HG02870 (cell line): ENCODE results near the gene GCH1.
"Not testable (repeated sequence)": the region's sequence is repeated elsewhere in the genome, so short reads cannot be mapped to it uniquely, and the experiment has no call there.

Experiments
- ATAC-seq: cut with Tn5 transposase; IDR thresholded peaks from one replicate; pipeline ENCODE4 v1.9.1; 2021; ENCODE audit warnings: mild to moderate bottlenecking, moderate library complexity; ENCODE audit not compliant: unreplicated experiment

The GCH1 gene

GRCh38 chr14:54902521-54903420 lies at the start of gene GCH1:
Gene GCH1 (minus strand): TSS chr14:54902826. CDS start chr14:54902663, 163 bp downstream.
- peak; percentile 83 for ATAC-seq

GRCh38 chr14:54947230-54947629 lies 44.6 kb upstream of the GCH1 start:
- ATAC-seq = no peak

- ATAC-seq = no peak
These were observed 43.9 kb upstream of the GCH1 start for GRCh38 chr14:54946500-54946899.

- ATAC-seq = no peak
These were observed 42.2 kb upstream of the GCH1 start for GRCh38 chr14:54944737-54945391.

GRCh38 chr14:54942913-54943312 lies 40.3 kb upstream of the GCH1 start:
- ATAC-seq = no peak

- ATAC-seq = no peak
These were observed 34.2 kb upstream of the GCH1 start for GRCh38 chr14:54936816-54937215.

GRCh38 chr14:54935958-54936357 lies 33.3 kb upstream of the GCH1 start:
- no peak for ATAC-seq

- ATAC-seq = no peak
These were observed 32.5 kb upstream of the GCH1 start for GRCh38 chr14:54935100-54935499.

GRCh38 chr14:54933006-54933405 lies 30.4 kb upstream of the GCH1 start:
- no peak for ATAC-seq

- ATAC-seq = no peak
These were observed 29.1 kb upstream of the GCH1 start for GRCh38 chr14:54931598-54932340.

GRCh38 chr14:54931101-54931500 lies 28.5 kb upstream of the GCH1 start:
- no peak for ATAC-seq

- ATAC-seq = no peak
These were observed 26.9 kb upstream of the GCH1 start for GRCh38 chr14:54929556-54929955.

- no peak for ATAC-seq
These were observed 25.6 kb upstream of the GCH1 start for GRCh38 chr14:54928216-54928615.

GRCh38 chr14:54927551-54927950 lies 24.9 kb upstream of the GCH1 start:
- no peak for ATAC-seq

GRCh38 chr14:54926570-54926969 lies 23.9 kb upstream of the GCH1 start:
- not testable (repeated sequence) for ATAC-seq

GRCh38 chr14:54922598-54922997 lies 20.0 kb upstream of the GCH1 start:
- no peak for ATAC-seq

- no peak for ATAC-seq
These were observed 17.4 kb upstream of the GCH1 start for GRCh38 chr14:54920052-54920451.

GRCh38 chr14:54919330-54919729 lies 16.7 kb upstream of the GCH1 start:
- ATAC-seq = no peak

GRCh38 chr14:54918427-54918826 lies 15.8 kb upstream of the GCH1 start:
- ATAC-seq = no peak

GRCh38 chr14:54916101-54916500 lies 13.5 kb upstream of the GCH1 start:
- ATAC-seq = no peak

GRCh38 chr14:54909817-54910558 lies 7.4 kb upstream of the GCH1 start:
- no peak for ATAC-seq
